K562 (cell line): ENCODE measurements around the gene GJC2. TPM values are rescaled to one million over a fixed set of nuclear protein-coding genes. Genes with fewer than 3 reads are reported as not detected.

ENCODE experiments used
- ELF4 ChIP-seq: fragments of 450-650 bp; formaldehyde crosslinking; IDR thresholded peaks from 2 replicates; pipeline ENCODE4 v1.4.0; 2022; ENCODE audit warnings: missing genetic modification characterization
- FOXA3 ChIP-seq, 2 experiments: fragments of 450-650 bp in 1 of 2; sonication (generic) in 1 of 2; formaldehyde crosslinking; IDR thresholded peaks in 1 of 2; conservative IDR thresholded peaks in 1 of 2; 2 replicates each; pipeline versions ENCODE4 v1.4.0 to v1.8.0; 2020 to 2022; ENCODE audit warnings: mild to moderate bottlenecking in 2 of 2, missing genetic modification reagents in 1 of 2
- MAZ ChIP-seq, 2 experiments: fragments of 450-650 bp in 1 of 2; sonication (generic) in 1 of 2; formaldehyde crosslinking; IDR thresholded peaks in 1 of 2; conservative IDR thresholded peaks in 1 of 2; 2 replicates each; pipeline versions ENCODE4 v1.4.0 to v1.5.0; 2020; ENCODE audit warnings: mild to moderate bottlenecking in 1 of 2, missing genetic modification reagents in 1 of 2
- PHB ChIP-seq: fragments of 250-450 bp; sonication (Bioruptor Pico); IDR thresholded peaks from 2 replicates; pipeline ENCODE4 v1.5.0; 2021
- SIN3A ChIP-seq, 2 experiments: fragments of 150-350 bp in 1 of 2; IDR thresholded peaks; 2 replicates each; pipeline ENCODE4 v1.6.1; 2011 to 2016; ENCODE audit warnings: borderline replicate concordance in 2 of 2, low read depth in 2 of 2, low read length in 2 of 2, mild to moderate bottlenecking in 2 of 2, moderate library complexity in 2 of 2; ENCODE audit not compliant: control insufficient read depth in 1 of 2
- ZBTB8A ChIP-seq: fragments of 450-650 bp; IDR thresholded peaks from 2 replicates; pipeline ENCODE4 v1.6.1; 2018; ENCODE audit warnings: mild to moderate bottlenecking, moderate library complexity; ENCODE audit not compliant: partially characterized antibody
- ZSCAN29 ChIP-seq: fragments of 450-650 bp; IDR thresholded peaks from 2 replicates; pipeline ENCODE4 v1.6.1; 2017
- polyA plus RNA-seq, 8 experiments: library from polyadenylated mRNA; depleted of rRNA in 4 of 8; stranded (reverse) in 5 of 8; unstranded in 3 of 8; fragments of >200 nt; fragmentation: Nextera tagmentation in 2 of 8; fragmentation: Illumina TruSeq in 1 of 8; extraction: Ambion mirVana in 2 of 8; extraction: Trizol in 1 of 8; gene quantifications; 2 replicates each; pipeline versions ENCODE4 v1.2.1 to v1.2.3, GENCODE V29; 2011 to 2014; ENCODE audit warnings: inconsistent platforms in 1 of 8, missing spikeins in 1 of 8
- total RNA-seq, 7 experiments: library from RNA; depleted of rRNA in 6 of 7; stranded (reverse); fragments of >200 nt in 6 of 7; fragmentation: Illumina TruSeq in 2 of 7; extraction: Trizol in 2 of 7; gene quantifications; 2 replicates each; pipeline versions ENCODE4 v1.2.1 to v1.2.3, GENCODE V29; 2011 to 2021; ENCODE audit warnings: low replicate concordance in 1 of 7
- TF ChIP-seq, protein P1 (sequence below): IDR thresholded peaks from 2 replicates; pipeline ENCODE4 v1.6.1; 2011; ENCODE audit warnings: borderline replicate concordance, low read depth, mild to moderate bottlenecking, moderate library complexity, low read length; ENCODE audit not compliant: insufficient read depth, poor library complexity, severe bottlenecking
- TF ChIP-seq, protein P2 (sequence below): fragments of 450-650 bp; formaldehyde crosslinking; IDR thresholded peaks from 2 replicates; pipeline ENCODE4 v1.4.0; 2020; ENCODE audit warnings: mild to moderate bottlenecking
- TF ChIP-seq, protein P3 (sequence below): fragments of 200-800 bp; sonication (Bioruptor generic); IDR thresholded peaks from 2 replicates; pipeline ENCODE4 v1.6.1; 2016; ENCODE audit warnings: missing genetic modification characterization, missing compliant biosample characterization
- TF ChIP-seq, protein P4 (sequence below): fragments of 150-350 bp; IDR thresholded peaks from 2 replicates; pipeline ENCODE4 v1.6.1; 2014; ENCODE audit warnings: low read depth, mild to moderate bottlenecking, low read length, borderline replicate concordance

GJC2 gene
- total and polyA plus RNA-seq, 9 of the 15 experiments (the other 6 are each of a cell fraction or from before 2014, with no cell fraction given) = 0.03 to 0.62 (median 0.11) TPM; not detected in 2

DNA sequence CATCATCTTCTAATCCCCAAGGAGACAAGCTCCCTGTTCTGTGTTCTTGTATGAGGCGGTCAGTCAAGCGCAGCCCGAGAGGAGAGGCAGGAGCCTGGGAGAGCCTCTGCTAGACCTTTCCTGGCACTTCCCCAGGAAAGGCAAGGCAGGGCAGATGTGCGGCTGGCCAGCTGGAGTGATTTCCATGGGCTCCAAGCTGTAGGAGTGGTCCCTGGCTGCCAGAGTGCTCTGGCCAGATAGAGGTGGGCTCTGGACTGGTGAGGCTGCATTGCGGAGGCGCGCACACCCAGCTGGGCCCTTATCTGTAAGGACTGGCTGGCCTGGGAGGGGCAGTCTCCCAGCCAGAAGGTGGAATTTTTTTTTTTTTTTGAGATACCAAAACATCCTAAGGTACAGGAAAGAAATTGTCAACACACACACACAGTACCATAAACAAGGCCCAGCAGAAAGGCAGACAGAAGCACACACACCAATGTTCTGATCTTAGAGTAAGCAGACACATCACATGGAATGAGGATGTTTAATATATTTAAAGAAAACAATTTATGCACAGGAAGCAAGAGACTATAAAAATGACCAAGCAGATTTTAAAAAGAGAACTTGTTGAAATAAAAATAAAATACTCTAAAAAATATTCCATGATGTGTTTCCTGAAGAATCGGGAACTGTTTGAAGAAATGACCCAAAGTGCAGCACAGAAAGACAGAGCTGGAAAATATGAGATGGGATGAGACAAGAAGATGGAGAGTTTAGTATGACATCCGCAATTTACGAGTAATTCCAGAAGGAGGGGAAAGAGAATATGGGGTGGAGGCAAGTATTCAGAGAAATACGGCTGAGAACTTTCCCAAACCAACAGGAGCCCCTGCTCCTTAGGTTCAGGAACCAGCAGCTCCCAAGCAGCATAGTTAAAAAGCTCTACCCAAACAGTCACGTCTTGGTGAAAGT lies 29.3 kb downstream of the GJC2 start (continued):
- TF ChIP-seq, protein P1, sequence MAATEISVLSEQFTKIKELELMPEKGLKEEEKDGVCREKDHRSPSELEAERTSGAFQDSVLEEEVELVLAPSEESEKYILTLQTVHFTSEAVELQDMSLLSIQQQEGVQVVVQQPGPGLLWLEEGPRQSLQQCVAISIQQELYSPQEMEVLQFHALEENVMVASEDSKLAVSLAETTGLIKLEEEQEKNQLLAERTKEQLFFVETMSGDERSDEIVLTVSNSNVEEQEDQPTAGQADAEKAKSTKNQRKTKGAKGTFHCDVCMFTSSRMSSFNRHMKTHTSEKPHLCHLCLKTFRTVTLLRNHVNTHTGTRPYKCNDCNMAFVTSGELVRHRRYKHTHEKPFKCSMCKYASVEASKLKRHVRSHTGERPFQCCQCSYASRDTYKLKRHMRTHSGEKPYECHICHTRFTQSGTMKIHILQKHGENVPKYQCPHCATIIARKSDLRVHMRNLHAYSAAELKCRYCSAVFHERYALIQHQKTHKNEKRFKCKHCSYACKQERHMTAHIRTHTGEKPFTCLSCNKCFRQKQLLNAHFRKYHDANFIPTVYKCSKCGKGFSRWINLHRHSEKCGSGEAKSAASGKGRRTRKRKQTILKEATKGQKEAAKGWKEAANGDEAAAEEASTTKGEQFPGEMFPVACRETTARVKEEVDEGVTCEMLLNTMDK = no peak
- TF ChIP-seq ZSCAN29 = no peak
- no peak for TF ChIP-seq FOXA3 (CRISPR knock-in tag; conservative IDR thresholded peaks at IDR 0.05 in 1 of 2, IDR thresholded peaks at IDR 0.05 in 1 of 2)
- no peak for TF ChIP-seq ELF4
- no peak for TF ChIP-seq PHB (CRISPR knock-in tag)
- TF ChIP-seq, protein P2, sequence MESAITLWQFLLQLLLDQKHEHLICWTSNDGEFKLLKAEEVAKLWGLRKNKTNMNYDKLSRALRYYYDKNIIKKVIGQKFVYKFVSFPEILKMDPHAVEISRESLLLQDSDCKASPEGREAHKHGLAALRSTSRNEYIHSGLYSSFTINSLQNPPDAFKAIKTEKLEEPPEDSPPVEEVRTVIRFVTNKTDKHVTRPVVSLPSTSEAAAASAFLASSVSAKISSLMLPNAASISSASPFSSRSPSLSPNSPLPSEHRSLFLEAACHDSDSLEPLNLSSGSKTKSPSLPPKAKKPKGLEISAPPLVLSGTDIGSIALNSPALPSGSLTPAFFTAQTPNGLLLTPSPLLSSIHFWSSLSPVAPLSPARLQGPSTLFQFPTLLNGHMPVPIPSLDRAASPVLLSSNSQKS (CRISPR knock-in tag) = no peak
- TF ChIP-seq MAZ (CRISPR knock-in tag; conservative IDR thresholded peaks at IDR 0.05 in 1 of 2, IDR thresholded peaks at IDR 0.05 in 1 of 2) = peak; percentile 69 to 83; a peak in 3 of 4 replicates
- TF ChIP-seq ZBTB8A = no peak
- TF ChIP-seq, protein P3, sequence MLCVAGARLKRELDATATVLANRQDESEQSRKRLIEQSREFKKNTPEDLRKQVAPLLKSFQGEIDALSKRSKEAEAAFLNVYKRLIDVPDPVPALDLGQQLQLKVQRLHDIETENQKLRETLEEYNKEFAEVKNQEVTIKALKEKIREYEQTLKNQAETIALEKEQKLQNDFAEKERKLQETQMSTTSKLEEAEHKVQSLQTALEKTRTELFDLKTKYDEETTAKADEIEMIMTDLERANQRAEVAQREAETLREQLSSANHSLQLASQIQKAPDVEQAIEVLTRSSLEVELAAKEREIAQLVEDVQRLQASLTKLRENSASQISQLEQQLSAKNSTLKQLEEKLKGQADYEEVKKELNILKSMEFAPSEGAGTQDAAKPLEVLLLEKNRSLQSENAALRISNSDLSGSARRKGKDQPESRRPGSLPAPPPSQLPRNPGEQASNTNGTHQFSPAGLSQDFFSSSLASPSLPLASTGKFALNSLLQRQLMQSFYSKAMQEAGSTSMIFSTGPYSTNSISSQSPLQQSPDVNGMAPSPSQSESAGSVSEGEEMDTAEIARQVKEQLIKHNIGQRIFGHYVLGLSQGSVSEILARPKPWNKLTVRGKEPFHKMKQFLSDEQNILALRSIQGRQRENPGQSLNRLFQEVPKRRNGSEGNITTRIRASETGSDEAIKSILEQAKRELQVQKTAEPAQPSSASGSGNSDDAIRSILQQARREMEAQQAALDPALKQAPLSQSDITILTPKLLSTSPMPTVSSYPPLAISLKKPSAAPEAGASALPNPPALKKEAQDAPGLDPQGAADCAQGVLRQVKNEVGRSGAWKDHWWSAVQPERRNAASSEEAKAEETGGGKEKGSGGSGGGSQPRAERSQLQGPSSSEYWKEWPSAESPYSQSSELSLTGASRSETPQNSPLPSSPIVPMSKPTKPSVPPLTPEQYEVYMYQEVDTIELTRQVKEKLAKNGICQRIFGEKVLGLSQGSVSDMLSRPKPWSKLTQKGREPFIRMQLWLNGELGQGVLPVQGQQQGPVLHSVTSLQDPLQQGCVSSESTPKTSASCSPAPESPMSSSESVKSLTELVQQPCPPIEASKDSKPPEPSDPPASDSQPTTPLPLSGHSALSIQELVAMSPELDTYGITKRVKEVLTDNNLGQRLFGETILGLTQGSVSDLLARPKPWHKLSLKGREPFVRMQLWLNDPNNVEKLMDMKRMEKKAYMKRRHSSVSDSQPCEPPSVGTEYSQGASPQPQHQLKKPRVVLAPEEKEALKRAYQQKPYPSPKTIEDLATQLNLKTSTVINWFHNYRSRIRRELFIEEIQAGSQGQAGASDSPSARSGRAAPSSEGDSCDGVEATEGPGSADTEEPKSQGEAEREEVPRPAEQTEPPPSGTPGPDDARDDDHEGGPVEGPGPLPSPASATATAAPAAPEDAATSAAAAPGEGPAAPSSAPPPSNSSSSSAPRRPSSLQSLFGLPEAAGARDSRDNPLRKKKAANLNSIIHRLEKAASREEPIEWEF (CRISPR knock-in tag) = peak; percentile 81; the same call in 1 of the 2 replicates
- peak in 1 of 2 experiments; percentile 41; a peak in 1 of 4 replicates for TF ChIP-seq SIN3A (IDR thresholded peaks at IDR 0.05; ENCODE audit: borderline replicate concordance in 2 of 2, control insufficient read depth in 1 of 2, low read depth in 2 of 2, low read length in 2 of 2)
- TF ChIP-seq, protein P4, sequence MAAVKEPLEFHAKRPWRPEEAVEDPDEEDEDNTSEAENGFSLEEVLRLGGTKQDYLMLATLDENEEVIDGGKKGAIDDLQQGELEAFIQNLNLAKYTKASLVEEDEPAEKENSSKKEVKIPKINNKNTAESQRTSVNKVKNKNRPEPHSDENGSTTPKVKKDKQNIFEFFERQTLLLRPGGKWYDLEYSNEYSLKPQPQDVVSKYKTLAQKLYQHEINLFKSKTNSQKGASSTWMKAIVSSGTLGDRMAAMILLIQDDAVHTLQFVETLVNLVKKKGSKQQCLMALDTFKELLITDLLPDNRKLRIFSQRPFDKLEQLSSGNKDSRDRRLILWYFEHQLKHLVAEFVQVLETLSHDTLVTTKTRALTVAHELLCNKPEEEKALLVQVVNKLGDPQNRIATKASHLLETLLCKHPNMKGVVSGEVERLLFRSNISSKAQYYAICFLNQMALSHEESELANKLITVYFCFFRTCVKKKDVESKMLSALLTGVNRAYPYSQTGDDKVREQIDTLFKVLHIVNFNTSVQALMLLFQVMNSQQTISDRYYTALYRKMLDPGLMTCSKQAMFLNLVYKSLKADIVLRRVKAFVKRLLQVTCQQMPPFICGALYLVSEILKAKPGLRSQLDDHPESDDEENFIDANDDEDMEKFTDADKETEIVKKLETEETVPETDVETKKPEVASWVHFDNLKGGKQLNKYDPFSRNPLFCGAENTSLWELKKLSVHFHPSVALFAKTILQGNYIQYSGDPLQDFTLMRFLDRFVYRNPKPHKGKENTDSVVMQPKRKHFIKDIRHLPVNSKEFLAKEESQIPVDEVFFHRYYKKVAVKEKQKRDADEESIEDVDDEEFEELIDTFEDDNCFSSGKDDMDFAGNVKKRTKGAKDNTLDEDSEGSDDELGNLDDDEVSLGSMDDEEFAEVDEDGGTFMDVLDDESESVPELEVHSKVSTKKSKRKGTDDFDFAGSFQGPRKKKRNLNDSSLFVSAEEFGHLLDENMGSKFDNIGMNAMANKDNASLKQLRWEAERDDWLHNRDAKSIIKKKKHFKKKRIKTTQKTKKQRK = no peak
